GM23338 (cell line): Measurements from ENCODE around the gene FCN2.

Experiments
- CREB1 ChIP-seq: fragments of 250-450 bp; sonication (Bioruptor Pico); IDR thresholded peaks from 2 replicates; pipeline ENCODE4 v1.5.0; 2020; ENCODE audit warnings: low read depth, mild to moderate bottlenecking, moderate library complexity
- ETS1 ChIP-seq: IDR thresholded peaks from 2 replicates; pipeline ENCODE4 v1.6.1; 2016; ENCODE audit warnings: antibody characterized with exemption
- EZH2 ChIP-seq: fragments of 200-600 bp; sonication (generic); IDR thresholded peaks from one replicate; pipeline ENCODE4 v1.8.0; 2017; ENCODE audit warnings: antibody characterized with exemption, mild to moderate bottlenecking, low read depth; ENCODE audit not compliant: unreplicated experiment
- EZH2phosphoT487 ChIP-seq: fragments of 200-600 bp; sonication (generic); IDR thresholded peaks from one replicate; pipeline ENCODE4 v1.8.1; 2018; ENCODE audit warnings: antibody characterized with exemption; ENCODE audit not compliant: unreplicated experiment
- POLR2AphosphoS5 ChIP-seq: IDR thresholded peaks from 2 replicates; pipeline ENCODE4 v1.6.1; 2016; ENCODE audit warnings: antibody characterized with exemption, low read depth
- REST ChIP-seq: IDR thresholded peaks from one replicate; pipeline ENCODE4 v1.6.1; 2018; ENCODE audit warnings: antibody characterized with exemption; ENCODE audit not compliant: unreplicated experiment
- ZNF114 ChIP-seq: fragments of 250-450 bp; sonication (Bioruptor Pico); IDR thresholded peaks from 2 replicates; pipeline ENCODE4 v1.5.0; 2020; ENCODE audit warnings: mild to moderate bottlenecking, moderate library complexity
- TF ChIP-seq, protein P1 (sequence below), 2 experiments: fragments of 200-600 bp in 1 of 2; sonication (generic) in 1 of 2; conservative IDR thresholded peaks; 2 replicates each; pipeline versions ENCODE4 v1.5.1 to v1.6.1; 2016 to 2017; ENCODE audit warnings: antibody characterized with exemption in 2 of 2, low read depth in 2 of 2, mild to moderate bottlenecking in 2 of 2, moderate library complexity in 1 of 2

DNA sequence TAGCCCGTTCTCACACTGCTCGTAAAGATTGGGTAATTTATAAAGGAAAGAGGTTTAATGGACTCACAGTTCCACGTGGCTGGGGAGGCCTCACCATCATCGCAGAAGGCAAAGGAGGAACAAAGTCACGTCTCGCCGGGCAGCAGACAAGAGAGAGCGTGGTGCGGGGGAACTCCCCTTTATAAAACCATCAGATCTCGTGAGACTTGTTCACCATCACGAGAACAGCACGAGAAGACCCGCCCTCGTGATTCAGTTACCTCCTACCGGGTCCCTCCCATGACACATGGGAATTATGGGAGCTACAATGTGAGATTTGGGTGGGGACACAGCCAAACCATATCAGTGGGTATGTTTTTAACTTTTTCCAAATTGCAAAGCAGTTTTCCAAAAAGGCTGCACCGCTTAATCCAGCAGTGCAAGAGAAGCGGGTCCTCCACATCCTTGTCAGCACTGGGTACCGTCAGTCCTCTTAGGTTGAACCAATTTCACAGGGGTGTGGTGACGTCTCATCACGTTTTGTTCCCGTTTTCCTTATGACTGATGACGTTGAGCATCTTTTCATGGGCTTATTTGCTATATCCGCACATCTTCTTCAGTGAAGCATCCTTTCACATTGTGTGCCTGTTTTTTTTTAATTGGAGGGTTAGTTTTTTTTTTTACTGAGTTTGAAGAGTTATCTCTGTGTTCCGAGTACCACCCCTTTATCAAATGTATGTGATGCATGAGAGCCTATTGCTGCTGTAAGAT lies 8.0 kb upstream of the FCN2 start:
- TF ChIP-seq, protein P1, sequence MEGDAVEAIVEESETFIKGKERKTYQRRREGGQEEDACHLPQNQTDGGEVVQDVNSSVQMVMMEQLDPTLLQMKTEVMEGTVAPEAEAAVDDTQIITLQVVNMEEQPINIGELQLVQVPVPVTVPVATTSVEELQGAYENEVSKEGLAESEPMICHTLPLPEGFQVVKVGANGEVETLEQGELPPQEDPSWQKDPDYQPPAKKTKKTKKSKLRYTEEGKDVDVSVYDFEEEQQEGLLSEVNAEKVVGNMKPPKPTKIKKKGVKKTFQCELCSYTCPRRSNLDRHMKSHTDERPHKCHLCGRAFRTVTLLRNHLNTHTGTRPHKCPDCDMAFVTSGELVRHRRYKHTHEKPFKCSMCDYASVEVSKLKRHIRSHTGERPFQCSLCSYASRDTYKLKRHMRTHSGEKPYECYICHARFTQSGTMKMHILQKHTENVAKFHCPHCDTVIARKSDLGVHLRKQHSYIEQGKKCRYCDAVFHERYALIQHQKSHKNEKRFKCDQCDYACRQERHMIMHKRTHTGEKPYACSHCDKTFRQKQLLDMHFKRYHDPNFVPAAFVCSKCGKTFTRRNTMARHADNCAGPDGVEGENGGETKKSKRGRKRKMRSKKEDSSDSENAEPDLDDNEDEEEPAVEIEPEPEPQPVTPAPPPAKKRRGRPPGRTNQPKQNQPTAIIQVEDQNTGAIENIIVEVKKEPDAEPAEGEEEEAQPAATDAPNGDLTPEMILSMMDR (conservative IDR thresholded peaks at IDR 0.05; ENCODE audit: low read depth in 2 of 2) = no peak
- no peak for TF ChIP-seq EZH2
- no peak for TF ChIP-seq POLR2AphosphoS5
- no peak for TF ChIP-seq REST
- no peak for TF ChIP-seq EZH2phosphoT487
- no peak for TF ChIP-seq ETS1
- no peak for TF ChIP-seq ZNF114
- no peak for TF ChIP-seq CREB1 (CRISPR knock-in tag)
